ENCODE data around the gene KSR1.
"Not testable (repeated sequence)": the region's sequence is repeated elsewhere in the genome, so short reads cannot be mapped to it uniquely, and the experiment has no call there.

KSR1 gene

GRCh38 chr17:27669136-27669535, 212.9 kb downstream of the KSR1 start:
- no peak for DNase-seq

- DNase-seq = no peak
Observed at GRCh38 chr17:27669850-27670249, 213.6 kb downstream of the KSR1 start.

DNA sequence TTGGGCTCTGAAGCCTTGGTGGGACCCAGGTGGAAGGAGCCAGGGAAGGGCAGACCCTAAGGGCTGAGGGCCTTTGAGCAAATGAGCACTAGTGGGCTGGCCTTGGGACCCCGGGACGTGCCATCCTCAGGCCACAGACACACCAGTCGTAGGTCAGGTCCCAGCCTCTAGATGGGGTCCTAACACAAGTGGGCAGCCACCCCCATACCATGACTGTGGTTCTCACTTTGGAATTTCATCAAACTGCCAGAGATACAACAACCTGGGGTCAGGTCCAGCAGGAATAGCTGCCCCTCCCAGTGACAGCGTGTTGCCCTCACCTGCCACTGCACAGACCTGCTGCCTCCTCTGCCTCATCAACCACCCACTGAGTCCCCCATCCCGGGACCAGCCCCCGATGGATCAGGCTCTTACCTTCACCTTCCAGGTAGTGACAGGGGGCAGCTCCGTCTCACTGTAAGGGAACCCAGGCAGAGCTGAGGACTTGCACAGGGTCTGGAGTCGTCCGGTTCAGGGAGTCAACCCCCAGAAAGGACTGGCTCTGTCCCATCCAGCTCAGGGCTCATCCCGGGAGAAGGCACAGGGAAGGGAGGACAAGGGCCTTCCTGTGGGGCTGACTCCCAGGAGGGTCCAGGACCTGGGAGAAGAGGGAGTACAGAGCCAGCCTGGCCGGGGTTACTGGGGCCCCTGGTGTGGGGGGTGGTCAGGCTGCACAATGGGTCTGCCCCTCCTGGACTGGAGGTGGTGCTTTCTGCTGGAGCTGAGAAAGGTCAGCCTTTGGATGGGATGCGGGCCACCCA, 214.7 kb downstream of the KSR1 start:
- DNase-seq = no peak

DNA sequence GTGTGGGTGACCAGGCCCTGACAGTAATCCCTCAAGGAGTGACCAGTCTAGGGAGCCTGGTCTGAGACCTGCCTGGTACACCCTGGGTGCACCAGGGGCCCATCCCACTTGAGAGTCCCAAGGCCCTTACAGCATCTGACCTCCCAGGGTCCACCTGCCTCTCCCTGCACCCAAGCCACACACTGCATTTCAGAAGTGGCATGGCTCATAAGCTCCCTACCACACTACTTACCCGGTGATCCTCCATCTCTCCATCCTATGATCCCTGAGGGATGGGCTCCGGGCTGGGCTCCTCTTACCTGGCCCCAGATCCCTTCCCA, 215.3 kb downstream of the KSR1 start:
- DNase-seq = no peak

DNA sequence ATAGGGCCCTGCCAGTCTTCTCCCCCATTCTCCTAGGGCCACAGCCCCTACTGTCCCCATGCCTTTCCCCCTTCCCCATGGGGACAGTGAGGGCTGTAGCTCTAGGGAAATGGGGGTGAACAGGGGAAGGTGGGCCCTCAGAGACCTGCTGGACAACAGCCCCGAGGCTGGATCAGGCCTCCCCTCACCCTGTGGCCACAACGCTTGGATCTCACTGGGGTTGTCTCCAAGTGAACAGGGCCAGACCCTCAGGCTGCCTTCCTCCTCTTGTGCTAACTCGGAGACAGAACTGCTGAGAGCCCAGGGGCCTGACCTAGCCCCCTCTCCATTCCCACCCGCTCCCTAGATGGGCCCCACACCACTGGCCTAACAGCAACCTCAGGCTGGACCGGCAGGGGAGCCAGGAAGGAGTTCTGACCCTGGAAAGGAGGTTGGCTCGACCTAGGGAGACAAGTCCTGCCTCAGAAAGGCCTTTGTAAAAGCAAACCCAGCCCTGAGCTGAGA, 215.8 kb downstream of the KSR1 start:
- DNase-seq = not testable (repeated sequence)

- DNase-seq = no peak
Observed at GRCh38 chr17:27674335-27674734, 218.1 kb downstream of the KSR1 start.

All from femur (tissue), 1 donor.